ENCODE measurements around the gene DDX41.
"Not testable (repeated sequence)": the region's sequence is repeated elsewhere in the genome, so short reads cannot be mapped to it uniquely, and the experiment has no call there.

DDX41 gene

GRCh38 chr5:177516601-177517568, at the start of gene DDX41:
Gene DDX41, minus strand, starts transcription at chr5:177516961. Its CDS starts 16 bp downstream, at chr5:177516945.
- peak; percentile 93 for DNase-seq

- no peak for DNase-seq
These were observed 48.3 kb upstream of the DDX41 start for GRCh38 chr5:177565046-177565445.

GRCh38 chr5:177559446-177559941, 42.7 kb upstream of the DDX41 start:
- not testable (repeated sequence) for DNase-seq

GRCh38 chr5:177557796-177558195, 41.0 kb upstream of the DDX41 start:
- DNase-seq, result no peak

GRCh38 chr5:177557041-177557647, 40.4 kb upstream of the DDX41 start:
- no peak for DNase-seq

GRCh38 chr5:177555665-177556064, 38.9 kb upstream of the DDX41 start:
- no peak for DNase-seq

- no peak for DNase-seq
These were observed 38.5 kb upstream of the DDX41 start for GRCh38 chr5:177555228-177555627.

GRCh38 chr5:177554474-177555111, 37.8 kb upstream of the DDX41 start, which contains the start of gene FAM193B:
Gene FAM193B, minus strand, starts transcription at chr5:177554563. Its CDS starts 105 bp downstream, at chr5:177554458.
- peak; percentile 93 for DNase-seq

- peak; percentile 33 for DNase-seq
These were observed 37.1 kb upstream of the DDX41 start for GRCh38 chr5:177553671-177554429.

- DNase-seq, result no peak
These were observed 36.2 kb upstream of the DDX41 start for GRCh38 chr5:177552839-177553455.

GRCh38 chr5:177550122-177550521, 33.4 kb upstream of the DDX41 start:
- DNase-seq, result no peak

- no peak for DNase-seq
These were observed 31.7 kb upstream of the DDX41 start for GRCh38 chr5:177548495-177548894.

GRCh38 chr5:177547736-177548135, 31.0 kb upstream of the DDX41 start:
- DNase-seq, result no peak

- DNase-seq, result no peak
These were observed 29.5 kb upstream of the DDX41 start for GRCh38 chr5:177546258-177546741.

GRCh38 chr5:177545487-177546257, 28.9 kb upstream of the DDX41 start:
- DNase-seq, result no peak

- no peak for DNase-seq
These were observed 26.2 kb upstream of the DDX41 start for GRCh38 chr5:177542816-177543465.

- DNase-seq, result no peak
These were observed 23.7 kb upstream of the DDX41 start for GRCh38 chr5:177540438-177540837.

- DNase-seq, result no peak
These were observed 22.6 kb upstream of the DDX41 start for GRCh38 chr5:177539411-177539810.

- no peak for DNase-seq
These were observed 22.1 kb upstream of the DDX41 start for GRCh38 chr5:177538876-177539275.
